H9 (cell line): ENCODE results near the gene KIAA0753. TPM values are rescaled to one million over a fixed set of nuclear protein-coding genes. Genes with fewer than 3 reads are reported as not detected.

ENCODE experiments used
- DNase-seq: peaks from one replicate; pipeline ENCODE4 v3.0.0-alpha.2; 2017
- H2AFZ ChIP-seq: one replicate; pipeline ENCODE4 v1.6.1; 2013; ENCODE audit warnings: mild to moderate bottlenecking, low read length, control low read depth, moderate library complexity
- H2AK5ac ChIP-seq: 2 replicates; pipeline ENCODE4 v1.6.1; 2013; ENCODE audit warnings: low read length, control low read depth, mixed read lengths; ENCODE audit not compliant: insufficient read length
- H2BK120ac ChIP-seq: one replicate; pipeline ENCODE4 v1.6.1; 2013; ENCODE audit warnings: low read depth, mild to moderate bottlenecking, low read length, control low read depth, inconsistent platforms; ENCODE audit not compliant: poor library complexity, severe bottlenecking
- H2BK12ac ChIP-seq: 2 replicates; pipeline ENCODE4 v1.6.1; 2013; ENCODE audit warnings: low read length, control low read depth, mixed read lengths, low read depth; ENCODE audit not compliant: insufficient read length
- H2BK15ac ChIP-seq: 2 replicates; pipeline ENCODE4 v1.6.1; 2013; ENCODE audit warnings: low read depth, low read length, control low read depth
- H2BK20ac ChIP-seq: one replicate; pipeline ENCODE4 v1.6.1; 2013; ENCODE audit warnings: low read depth, mild to moderate bottlenecking, low read length, control low read depth, inconsistent platforms; ENCODE audit not compliant: poor library complexity, severe bottlenecking
- H2BK5ac ChIP-seq: 2 replicates; pipeline ENCODE4 v1.6.1; 2013; ENCODE audit warnings: low read length, control low read depth, mixed read lengths; ENCODE audit not compliant: insufficient read length
- H3K14ac ChIP-seq: 2 replicates; pipeline ENCODE4 v1.6.1; 2013; ENCODE audit warnings: low read length, control low read depth; ENCODE audit not compliant: insufficient read depth
- H3K18ac ChIP-seq: 2 replicates; pipeline ENCODE4 v1.6.1; 2013; ENCODE audit warnings: low read depth, mild to moderate bottlenecking, mixed read lengths, low read length, control low read depth; ENCODE audit not compliant: insufficient read length
- H3K23ac ChIP-seq: 2 replicates; pipeline ENCODE4 v1.6.1; 2013; ENCODE audit warnings: low read length, control low read depth, mixed read lengths, low read depth; ENCODE audit not compliant: insufficient read length
- H3K23me2 ChIP-seq: 2 replicates; pipeline ENCODE4 v1.6.1; 2013; ENCODE audit warnings: low read depth, mild to moderate bottlenecking, mixed read lengths, low read length, control low read depth; ENCODE audit not compliant: insufficient read length, poor library complexity, severe bottlenecking
- H3K27ac ChIP-seq: 2 replicates; pipeline ENCODE4 v1.5.1; 2013; ENCODE audit warnings: low read length, control low read depth, mixed read lengths, low read depth; ENCODE audit not compliant: insufficient read length
- H3K27me3 ChIP-seq: 2 replicates; pipeline ENCODE4 v1.6.1; 2013; ENCODE audit warnings: low read length, control low read depth, inconsistent platforms; ENCODE audit not compliant: insufficient read depth
- H3K4ac ChIP-seq: 2 replicates; pipeline ENCODE4 v1.6.1; 2013; ENCODE audit warnings: low read depth, mild to moderate bottlenecking, control low read depth, inconsistent platforms, low read length, moderate library complexity
- H3K4me1 ChIP-seq: 2 replicates; pipeline ENCODE4 v1.6.1; 2013; ENCODE audit warnings: low read length, control low read depth, inconsistent platforms; ENCODE audit not compliant: insufficient read depth
- H3K4me2 ChIP-seq: 2 replicates; pipeline ENCODE4 v1.6.1; 2013; ENCODE audit warnings: low read length, control low read depth, mixed read lengths; ENCODE audit not compliant: insufficient read length, insufficient read depth
- H3K56ac ChIP-seq: 2 replicates; pipeline ENCODE4 v1.6.1; 2013; ENCODE audit warnings: low read depth, mild to moderate bottlenecking, mixed read lengths, low read length, control low read depth; ENCODE audit not compliant: insufficient read length
- H3K79me1 ChIP-seq: 2 replicates; pipeline ENCODE4 v1.6.1; 2013; ENCODE audit warnings: low read depth, mild to moderate bottlenecking, moderate library complexity, low read length, control low read depth, inconsistent platforms; ENCODE audit not compliant: insufficient read depth, poor library complexity, severe bottlenecking
- H3K79me2 ChIP-seq: 2 replicates; pipeline ENCODE4 v1.6.1; 2013; ENCODE audit warnings: low read length, control low read depth, inconsistent platforms; ENCODE audit not compliant: insufficient read depth
- H3K9ac ChIP-seq: 2 replicates; pipeline ENCODE4 v1.6.1; 2013; ENCODE audit warnings: low read length, control low read depth, mixed read lengths; ENCODE audit not compliant: insufficient read length; ENCODE audit errors: extremely low read depth
- H3K9me3 ChIP-seq: one replicate; pipeline ENCODE4 v1.6.1; 2013; ENCODE audit warnings: low read depth, low read length, inconsistent platforms; ENCODE audit not compliant: control insufficient read depth
- H3T11ph ChIP-seq: one replicate; pipeline ENCODE4 v1.6.1; 2013; ENCODE audit warnings: mild to moderate bottlenecking, low read length, control low read depth, inconsistent platforms
- H4K20me1 ChIP-seq: one replicate; pipeline ENCODE4 v1.6.1; 2013; ENCODE audit not compliant: control insufficient read depth, insufficient read length, insufficient read depth
- H4K5ac ChIP-seq: 2 replicates; pipeline ENCODE4 v1.6.1; 2013; ENCODE audit warnings: low read depth, mild to moderate bottlenecking, mixed read lengths, low read length, control low read depth; ENCODE audit not compliant: insufficient read length
- H4K8ac ChIP-seq: replicated peaks from 2 replicates; pipeline ENCODE4 v1.6.1; 2013; ENCODE audit warnings: low read length, control low read depth, mixed read lengths, low read depth; ENCODE audit not compliant: insufficient read length
- H4K91ac ChIP-seq: 2 replicates; pipeline ENCODE4 v1.6.1; 2013; ENCODE audit warnings: low read depth, mild to moderate bottlenecking, moderate library complexity, mixed read lengths, low read length, control low read depth; ENCODE audit not compliant: insufficient read length
- H3K27ac Mint-ChIP-seq, 3 experiments: 2 replicates in 2 of 3; 3 replicates in 1 of 3; pipeline ENCODE4 v1.8.0; 2020 to 2021; ENCODE audit warnings: mixed read lengths in 3 of 3, mild to moderate bottlenecking in 1 of 3, moderate library complexity in 1 of 3
- H3K27me3 Mint-ChIP-seq: 2 replicates; pipeline ENCODE4 v1.8.0; 2021; ENCODE audit warnings: low read depth, mild to moderate bottlenecking, moderate library complexity, mixed read lengths
- H3K36me3 Mint-ChIP-seq, 3 experiments: 2 replicates in 2 of 3; 3 replicates in 1 of 3; pipeline ENCODE4 v1.8.0; 2020 to 2021; ENCODE audit warnings: low read depth in 3 of 3, mixed read lengths in 3 of 3; ENCODE audit not compliant: insufficient read depth in 1 of 3
- H3K4me1 Mint-ChIP-seq, 2 experiments: 2 replicates each; pipeline ENCODE4 v1.8.0; 2020; ENCODE audit warnings: mixed read lengths in 2 of 2
- H3K4me3 Mint-ChIP-seq, 2 experiments: 2 replicates in 1 of 2; 3 replicates in 1 of 2; pipeline ENCODE4 v1.8.0; 2020 to 2021; ENCODE audit warnings: mild to moderate bottlenecking in 2 of 2, mixed read lengths in 2 of 2, moderate library complexity in 1 of 2
- H3K9me3 Mint-ChIP-seq, 2 experiments: 2 replicates in 1 of 2; 3 replicates in 1 of 2; pipeline ENCODE4 v1.8.0; 2020; ENCODE audit warnings: mild to moderate bottlenecking in 2 of 2, mixed read lengths in 2 of 2, moderate library complexity in 1 of 2
- CTCF ChIP-seq: fragments of 200-600 bp; sonication (generic); conservative IDR thresholded peaks from 3 replicates; pipeline ENCODE4 v1.8.0; 2021; ENCODE audit warnings: antibody characterized with exemption, mild to moderate bottlenecking
- WGBS: extraction: QIAGEN DNeasy Blood & Tissue Kit; methylation state at CpG from one replicate; pipeline ENCODE4 v1.1.7; 2013; ENCODE audit warnings: missing lambda C conversion rate, low lambda C conversion rate, mixed read lengths; ENCODE audit not compliant: insufficient read length; ENCODE audit errors: extremely low coverage; 5-methylcytosine and 5-hydroxymethylcytosine counted together
- total RNA-seq: library from RNA; stranded (reverse); gene quantifications from 2 replicates; pipeline ENCODE4 v1.2.1, GENCODE V29; 2021

KIAA0753 gene
- total RNA-seq, 1 experiment from 2014 or later, result 37.2 TPM

DNA sequence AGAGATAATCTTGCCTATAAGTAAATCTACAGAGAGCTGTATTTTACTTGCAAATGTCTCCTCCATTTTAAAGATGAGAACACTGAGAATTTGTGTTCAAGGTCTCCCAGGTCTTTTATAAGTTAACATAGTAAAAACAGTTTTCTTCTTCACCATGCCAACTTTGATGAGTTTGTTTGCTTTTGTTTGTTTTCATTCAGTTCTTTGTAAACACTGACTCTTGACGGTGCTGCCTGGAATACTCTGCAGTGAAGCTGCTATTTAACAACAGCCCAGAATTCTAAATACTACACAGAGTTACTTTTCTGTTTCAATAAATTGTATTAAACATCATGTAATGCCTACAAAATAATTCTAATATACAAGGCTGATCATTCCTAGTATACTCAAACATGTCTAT lies 42.8 kb downstream of the KIAA0753 start:
- H3K27ac Mint-ChIP-seq, result no peak overlapping the region

More for the DNA sequence above, 42.8 kb downstream of the KIAA0753 start:
- no peak overlapping the region for H2BK120ac ChIP-seq
- H3T11ph ChIP-seq, result no peak overlapping the region
- no peaks in the 10 kb centered on the region for H3K9me3 Mint-ChIP-seq
- H3K23ac ChIP-seq, result no peak overlapping the region
- no peak overlapping the region for H3K14ac ChIP-seq
- H3K4me1 Mint-ChIP-seq, result no peaks in the 10 kb centered on the region
- H3K4me1 ChIP-seq, result no peaks in the 10 kb centered on the region
- WGBS, result no CpG with 5 or more reads among the region's 1 CpG
- H3K79me1 ChIP-seq, result no peaks in the 10 kb centered on the region
- no peak overlapping the region for H3K56ac ChIP-seq
- no peak overlapping the region for H3K4me2 ChIP-seq
- H2BK5ac ChIP-seq, result no peak overlapping the region
- no peak overlapping the region for H3K4me3 Mint-ChIP-seq
- no peak overlapping the region for H3K9ac ChIP-seq
- no peak overlapping the region for H2BK15ac ChIP-seq
- no peak for DNase-seq
- no peaks in the 10 kb centered on the region for H4K20me1 ChIP-seq
- H2AK5ac ChIP-seq, result no peak overlapping the region
- peaks cover 20 to 74% (median 39%) of the 10 kb centered on the region in 3 experiments; a peak in 6 of 7 replicates for H3K36me3 Mint-ChIP-seq
- H3K79me2 ChIP-seq, result no peaks in the 10 kb centered on the region
- no peaks in the 10 kb centered on the region for H3K23me2 ChIP-seq
- no peak overlapping the region for H3K18ac ChIP-seq
- no peak overlapping the region for H2BK20ac ChIP-seq
- no peaks in the 10 kb centered on the region for H3K27me3 Mint-ChIP-seq
- no peak overlapping the region for H4K5ac ChIP-seq
- H2AFZ ChIP-seq, result no peak overlapping the region
- H3K9me3 ChIP-seq, result no peaks in the 10 kb centered on the region
- H3K4ac ChIP-seq, result no peak overlapping the region
- no peak overlapping the region for H2BK12ac ChIP-seq
- H3K27ac ChIP-seq, result no peak overlapping the region
- no peak for TF ChIP-seq CTCF
- H4K8ac ChIP-seq, result no peak overlapping the region
- no peak overlapping the region for H4K91ac ChIP-seq
- H3K27me3 ChIP-seq, result no peaks in the 10 kb centered on the region
